Left renal cortex interstitium (tissue), 4 donors: ENCODE results near the gene AMPD2. TPM values are rescaled to one million over a fixed set of nuclear protein-coding genes. Genes with fewer than 3 reads are reported as not detected.
"Not testable (repeated sequence)": the region's sequence is repeated elsewhere in the genome, so short reads cannot be mapped to it uniquely, and the experiment has no call there.

Experiments
- DNase-seq, 4 donors: peaks; one replicate each; pipeline ENCODE4 v3.0.0-alpha.2; 2013; ENCODE audit warnings: low read depth in 4 of 4, low spot score in 2 of 4, missing footprints in 1 of 4
- polyA plus RNA-seq, 4 donors: library from polyadenylated mRNA; unstranded; fragments of 120-200 nt; gene quantifications; one replicate each; pipeline ENCODE4 v1.2.1, GENCODE V29; 2013; ENCODE audit not compliant: insufficient read length in 4 of 4

AMPD2 gene
- polyA plus RNA-seq, 4 donors: 40.7 to 66.9 (median 51.5) TPM

- DNase-seq: not testable (repeated sequence)
These were observed 50.3 kb downstream of the AMPD2 start for GRCh38 chr1:109669949-109670302.

- no peak for DNase-seq
These were observed 51.4 kb downstream of the AMPD2 start for GRCh38 chr1:109671067-109671466.

GRCh38 chr1:109673861-109674260 lies 54.2 kb downstream of the AMPD2 start:
- DNase-seq: not testable (repeated sequence)

GRCh38 chr1:109676683-109677381 lies 57.2 kb downstream of the AMPD2 start:
- DNase-seq: not testable (repeated sequence)

- no peak for DNase-seq
These were observed 57.8 kb downstream of the AMPD2 start for GRCh38 chr1:109677459-109677858.

- DNase-seq: not testable (repeated sequence)
These were observed 59.0 kb downstream of the AMPD2 start for GRCh38 chr1:109678637-109679036.

Other genes with a start within 250 kb of the AMPD2 start
- gene SORT1, start 221.9 kb upstream of the AMPD2 start, polyA plus RNA-seq: 10 to 100 TPM; 52.1 to 60.4 (median 56.9) TPM
- 100 to 1,000 TPM in 3 of 4 donors, 10 to 100 TPM in 1; 94.8 to 123 (median 107) TPM for gene PSMA5, start 193.4 kb upstream of the AMPD2 start, polyA plus RNA-seq
- gene SYPL2, start 153.3 kb upstream of the AMPD2 start, polyA plus RNA-seq: 10 to 100 TPM in 2 of 4 donors, 1 to 10 TPM in 2; 5.6 to 14.0 (median 11.2) TPM
- 10 to 100 TPM in 3 of 4 donors, 1 to 10 TPM in 1; 6.9 to 17.7 (median 11.8) TPM for gene ATXN7L2, start 135.9 kb upstream of the AMPD2 start, polyA plus RNA-seq
- 10 to 100 TPM in 1 of 4 donors, 1 to 10 TPM in 3; 7.8 to 10.1 (median 8.9) TPM for gene CYB561D1, start 125.7 kb upstream of the AMPD2 start, polyA plus RNA-seq
- gene AMIGO1, start 110.1 kb upstream of the AMPD2 start, polyA plus RNA-seq: 10 to 100 TPM in 1 of 4 donors, 1 to 10 TPM in 3; 7.2 to 10.0 (median 8.1) TPM
- 1 to 10 TPM in 2 of 4 donors, under 1 TPM in 2; 0.58 to 1.0 (median 0.81) TPM for gene GPR61, start 80.0 kb upstream of the AMPD2 start, polyA plus RNA-seq
- 10 to 100 TPM; 10.1 to 13.8 (median 12.2) TPM for gene GNAI3, start 71.2 kb upstream of the AMPD2 start, polyA plus RNA-seq
- not detected for gene GNAT2, start 221 bp upstream of the AMPD2 start, polyA plus RNA-seq
- 10 to 100 TPM; 49.3 to 65.5 (median 61.8) TPM for gene GSTM4, start 36.3 kb downstream of the AMPD2 start, polyA plus RNA-seq
- 100 to 1,000 TPM; 143 to 275 (median 238) TPM for gene GSTM2, start 48.2 kb downstream of the AMPD2 start, polyA plus RNA-seq
- 100 to 1,000 TPM in 1 of 4 donors, 1 to 10 TPM in 3; 1.7 to 119 (median 3.1) TPM for gene GSTM1, start 68.0 kb downstream of the AMPD2 start, polyA plus RNA-seq
- gene GSTM5, start 92.4 kb downstream of the AMPD2 start, polyA plus RNA-seq: 10 to 100 TPM; 34.2 to 55.5 (median 39.7) TPM
- 100 to 1,000 TPM; 201 to 268 (median 237) TPM for gene GSTM3, start 121.2 kb downstream of the AMPD2 start, polyA plus RNA-seq
- gene EPS8L3, start 144.1 kb downstream of the AMPD2 start, polyA plus RNA-seq: 1 to 10 TPM in 1 of 4 donors, under 1 TPM in 3; 0.37 to 1.6 (median 0.71) TPM